Ovary (tissue), 3 donors: ENCODE measurements around the gene RYK.

Source experiments
- CTCF ChIP-seq, 3 donors: fragments of 450-650 bp in 2 of 3; fragments of 200-600 bp in 1 of 3; IDR thresholded peaks; one replicate each; pipeline versions ENCODE4 v1.5.1 to v1.8.0; 2016 to 2022; ENCODE audit warnings: antibody characterized with exemption in 3 of 3, mild to moderate bottlenecking in 1 of 3
- EP300 ChIP-seq: sonication (generic); formaldehyde crosslinking; IDR thresholded peaks from one replicate; pipeline ENCODE4 v1.6.1; 2017; ENCODE audit warnings: antibody characterized with exemption
- POLR2A ChIP-seq: fragments of 450-650 bp; IDR thresholded peaks from one replicate; pipeline ENCODE4 v1.6.1; 2017; ENCODE audit warnings: antibody characterized with exemption, mild to moderate bottlenecking, moderate library complexity
- donor health status: DM: no; HTN: no; CAD: no.

GRCh38 chr3:134190250-134190649, 60.4 kb downstream of the RYK start:
- TF ChIP-seq POLR2A (no peak), CTCF (IDR thresholded peaks at IDR 0.05) (no peak), EP300 (no peak)
